CD4-positive, alpha-beta T cell treated with Interleukin-15 for 1 hour (primary cell): ENCODE results near the gene KHDC4.
A peak's percentile ranks its signal among the peaks of the same experiment; 100 is the strongest.

Experiments used
- DNase-seq: peaks from one replicate; pipeline ENCODE4 v3.0.0-alpha.2; 2020

Gene KHDC4

DNA sequence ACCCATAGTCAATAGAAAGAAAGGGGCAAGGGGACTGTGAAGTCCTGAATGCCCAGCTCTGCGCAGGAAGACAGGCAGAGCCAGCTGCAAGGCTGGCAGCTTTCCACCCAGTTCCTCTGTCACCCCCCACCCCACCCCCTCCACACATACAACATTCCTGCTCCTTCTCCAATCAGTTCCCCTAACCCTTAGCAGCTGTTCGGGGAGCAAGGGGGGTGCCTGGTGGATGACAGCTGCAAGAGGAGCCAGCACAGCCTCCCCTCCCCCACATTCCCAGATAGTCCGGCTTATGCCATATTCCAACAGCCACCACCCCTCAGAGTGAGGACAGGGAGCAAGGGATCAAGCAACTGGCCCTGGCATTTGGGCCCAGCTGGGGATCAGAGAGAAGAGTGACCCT, 34.5 kb upstream of the KHDC4 start:
- no peak for DNase-seq

DNA sequence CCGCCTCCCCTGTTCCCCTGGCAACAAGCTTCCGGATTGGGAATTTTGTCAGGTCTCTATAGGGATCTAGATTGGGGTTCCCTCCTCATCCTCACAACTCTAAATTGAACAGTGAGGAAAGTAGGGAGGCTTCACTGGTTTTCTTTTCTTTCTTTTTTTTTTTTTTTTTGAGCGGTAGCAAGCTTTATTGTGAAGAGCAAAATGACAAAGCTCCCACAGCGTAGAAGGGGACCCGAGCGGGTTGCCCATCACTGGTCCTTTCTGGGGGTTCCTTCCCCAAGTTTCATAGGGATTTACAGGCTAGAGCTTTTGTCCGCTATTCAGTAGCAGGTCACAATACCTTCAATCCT, 33.8 kb upstream of the KHDC4 start:
- no peak for DNase-seq

DNA sequence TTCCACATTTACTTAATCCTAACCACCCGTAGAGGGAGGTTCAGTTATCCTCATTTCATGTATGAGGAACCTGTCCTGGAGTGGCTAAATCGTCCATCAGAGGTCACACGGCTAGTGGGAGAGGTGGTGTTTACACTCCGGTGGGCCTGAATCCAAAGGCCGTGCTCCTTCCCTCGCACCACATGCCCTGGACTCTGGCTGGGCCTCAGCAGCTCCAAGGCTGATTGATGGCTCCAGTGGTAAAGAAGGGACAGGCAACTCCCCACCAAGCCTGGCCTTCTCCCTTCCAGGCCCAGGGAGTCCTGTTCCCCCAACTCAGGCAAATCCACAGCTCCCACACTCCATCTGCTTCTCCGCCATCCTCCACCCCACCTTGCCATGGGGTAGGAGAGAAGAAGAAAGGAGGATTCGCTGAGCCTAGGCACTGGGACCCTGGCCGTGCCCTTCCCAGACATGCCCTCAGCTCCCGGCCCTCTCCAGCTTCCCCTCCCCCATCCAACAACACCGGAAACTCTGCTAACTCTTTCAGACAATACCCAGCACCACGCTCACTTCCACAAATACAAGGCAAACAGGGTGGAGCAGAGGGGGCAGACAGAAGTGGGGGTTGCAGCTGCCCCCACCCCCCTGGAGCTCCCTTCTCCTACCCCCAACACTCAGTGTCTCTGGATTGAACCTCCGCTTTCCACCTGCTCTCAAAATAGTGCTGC, 33.3 kb upstream of the KHDC4 start:
- peak; percentile 39 for DNase-seq

DNA sequence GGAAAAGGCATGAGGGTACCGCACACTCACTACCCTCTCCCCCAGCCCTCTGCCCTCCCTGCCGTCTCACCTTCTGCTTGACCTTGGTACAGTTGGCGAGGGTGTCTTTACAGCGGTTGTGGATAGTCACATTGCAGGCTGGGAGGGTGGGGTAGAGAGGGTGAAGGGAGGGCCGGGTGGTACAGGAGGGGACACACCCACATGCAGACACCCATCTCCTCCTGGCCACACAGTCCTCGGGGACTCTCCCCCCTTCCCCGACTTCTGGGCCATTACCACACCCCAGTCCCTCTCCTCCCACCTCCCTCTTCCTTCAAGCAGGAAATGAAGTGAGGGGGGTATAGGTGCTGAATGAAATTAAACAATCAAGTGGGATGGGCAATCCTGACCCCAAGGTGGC, 32.5 kb upstream of the KHDC4 start:
- no peak for DNase-seq

DNA sequence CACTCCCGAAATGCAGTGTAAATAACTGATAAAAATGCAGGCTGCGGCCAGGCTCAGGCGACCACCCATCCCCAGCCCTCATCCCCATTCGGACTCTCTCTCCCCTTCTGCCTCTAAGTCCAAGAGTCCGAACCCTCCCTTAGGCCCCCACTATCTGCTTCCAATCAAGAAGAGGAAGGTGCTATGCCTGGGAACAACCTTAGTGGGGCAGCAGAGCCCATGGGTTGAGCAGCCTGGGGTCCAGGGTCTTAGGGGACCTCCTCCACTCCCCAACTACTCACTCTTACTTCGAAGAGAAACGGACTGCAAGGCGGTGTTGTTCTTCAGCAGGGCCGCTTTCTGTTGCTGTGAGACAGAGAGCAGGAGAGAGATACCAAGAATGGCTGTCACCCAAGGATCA, 31.9 kb upstream of the KHDC4 start:
- no peak for DNase-seq

DNA sequence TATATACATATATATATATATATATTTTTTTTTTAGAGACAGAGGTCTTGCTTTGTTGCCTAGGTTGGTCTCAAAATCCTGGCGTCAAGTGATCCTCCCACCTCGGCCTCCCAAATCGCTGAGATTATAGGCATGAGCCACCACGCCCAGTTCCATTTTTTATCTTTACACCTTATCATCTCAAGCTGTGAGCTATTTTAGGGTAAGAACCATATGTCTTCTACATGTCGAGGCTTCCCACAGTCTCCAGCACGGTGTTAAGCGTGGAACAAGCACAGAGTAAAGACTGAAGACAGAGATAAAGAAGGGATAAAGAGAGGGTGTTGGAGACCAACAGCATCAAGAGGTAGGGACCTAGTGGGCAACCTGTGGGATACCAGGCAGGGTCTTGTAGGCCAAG, 30.0 kb upstream of the KHDC4 start:
- DNase-seq = no peak

DNA sequence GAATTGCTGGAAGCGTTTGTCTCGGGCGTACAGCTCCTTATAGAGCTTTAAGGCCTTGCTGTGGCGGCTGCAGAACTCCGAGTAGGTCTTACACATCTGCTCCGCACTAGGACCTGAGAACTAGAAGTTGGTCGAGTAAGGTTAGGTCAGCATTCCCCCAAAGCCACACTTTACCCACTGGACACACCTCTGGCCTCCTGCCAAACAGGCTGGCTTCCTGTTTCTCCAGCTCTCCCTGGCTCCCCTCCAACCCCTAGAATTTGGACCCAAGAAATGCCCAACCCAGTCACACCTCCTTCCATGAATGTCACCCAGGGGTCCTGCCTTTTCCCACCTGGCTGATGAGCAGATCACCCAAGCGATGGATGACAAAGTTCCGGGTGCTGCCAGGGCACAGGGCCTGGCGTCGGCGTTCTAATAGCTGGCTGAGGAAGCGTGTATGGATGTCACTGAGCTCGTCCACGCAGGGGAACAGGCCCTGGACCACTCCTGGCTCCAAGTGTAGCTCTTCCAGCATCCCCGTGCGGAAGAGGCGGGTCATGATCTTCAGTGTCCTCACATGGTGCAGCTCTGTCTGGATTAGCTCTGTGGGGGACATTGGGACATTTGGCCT, 28.5 kb upstream of the KHDC4 start:
- DNase-seq = no peak

DNA sequence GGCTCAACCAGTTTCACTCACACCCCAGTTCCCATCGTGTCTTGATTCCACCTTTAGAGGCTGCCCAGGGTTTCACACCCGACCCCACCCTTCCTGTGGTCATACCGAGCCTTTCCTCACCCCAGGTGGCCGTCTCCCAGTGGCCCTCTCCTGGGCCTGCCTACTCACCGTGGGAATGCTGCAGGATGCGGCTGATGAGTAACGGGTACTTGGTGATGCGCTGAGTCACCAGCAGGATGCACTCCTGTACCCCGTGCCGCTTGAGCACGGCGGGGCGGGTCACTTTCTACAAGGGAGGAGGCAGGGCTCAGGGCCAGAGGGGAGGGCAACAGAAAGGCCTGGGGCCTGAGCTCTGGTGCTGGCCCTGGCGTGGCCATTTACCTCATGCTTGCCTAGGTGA, 27.7 kb upstream of the KHDC4 start:
- peak; percentile 66 for DNase-seq

DNA sequence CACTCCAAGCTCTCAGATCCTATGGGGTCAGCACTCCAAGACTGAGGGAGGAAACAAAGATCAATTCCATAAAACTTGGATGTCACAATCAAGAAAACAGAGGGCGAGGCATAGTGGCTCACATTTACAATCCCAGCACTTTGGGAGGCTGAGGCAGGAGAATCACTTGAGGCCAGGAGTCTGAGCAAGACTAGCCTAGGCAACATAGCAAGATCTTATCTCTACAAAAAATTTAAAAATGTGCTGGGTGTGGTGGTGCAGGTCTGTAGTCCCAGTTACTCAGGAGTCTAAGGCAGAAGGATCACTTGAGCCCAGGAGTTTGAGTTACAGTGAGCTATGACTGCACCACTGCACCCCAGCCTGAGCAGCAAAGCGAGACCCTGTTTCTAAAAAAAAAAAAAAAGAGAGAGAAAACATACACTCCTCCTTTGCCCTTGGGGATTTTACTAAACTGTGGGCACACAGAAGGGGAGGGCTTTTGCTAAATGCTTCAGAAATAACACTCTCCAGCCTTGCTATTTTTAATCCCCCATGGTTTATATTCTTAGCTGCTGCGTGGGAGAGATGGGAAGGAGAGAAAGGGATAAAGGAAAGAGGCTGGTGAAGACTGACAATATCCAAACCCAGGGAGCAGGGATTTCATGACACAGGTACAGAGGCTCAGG, 26.0 kb upstream of the KHDC4 start:
- no peak for DNase-seq

DNA sequence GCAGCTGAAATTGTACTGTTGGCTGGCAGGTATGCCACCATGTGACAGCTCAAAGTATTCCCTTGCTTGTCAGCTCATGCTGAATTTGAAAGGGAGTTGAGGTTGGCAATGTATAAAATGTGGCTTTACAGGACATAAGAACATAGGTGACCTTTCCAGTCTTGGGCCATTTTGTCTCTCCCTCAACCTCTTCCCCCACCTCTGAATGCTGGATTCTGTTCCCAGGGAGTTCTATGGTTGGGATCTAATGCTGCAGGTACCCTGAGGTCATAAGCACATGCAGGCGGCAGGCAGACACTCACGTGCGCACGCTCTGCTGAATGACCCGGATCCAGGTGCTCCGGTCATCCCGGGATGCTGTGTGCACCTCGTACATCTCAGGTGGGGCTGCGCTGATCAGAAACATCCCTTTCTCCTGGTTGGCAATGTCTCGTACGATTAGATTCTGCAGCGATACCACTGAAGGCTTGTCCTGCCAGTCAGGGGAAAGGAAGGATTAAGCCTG, 23.2 kb upstream of the KHDC4 start:
- DNase-seq = no peak

DNA sequence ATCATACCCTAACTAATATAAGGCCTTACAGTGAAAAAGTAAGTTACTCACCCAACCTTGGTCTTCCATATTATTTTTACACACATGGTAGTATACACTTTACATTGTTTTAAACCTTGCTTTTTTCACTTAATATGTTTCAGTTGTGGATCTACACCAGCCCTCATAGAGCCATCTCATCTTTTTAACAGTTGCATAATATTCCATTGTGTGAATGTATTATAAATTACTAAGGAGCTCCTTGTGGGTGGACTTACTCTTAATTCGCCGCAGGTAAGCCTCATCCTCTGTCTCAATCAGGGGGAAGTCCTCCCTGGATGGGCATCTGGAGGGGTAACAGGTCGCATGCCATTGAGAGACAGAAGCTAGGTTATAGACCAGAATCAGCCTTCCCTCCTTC, 20.4 kb upstream of the KHDC4 start:
- no peak for DNase-seq

DNA sequence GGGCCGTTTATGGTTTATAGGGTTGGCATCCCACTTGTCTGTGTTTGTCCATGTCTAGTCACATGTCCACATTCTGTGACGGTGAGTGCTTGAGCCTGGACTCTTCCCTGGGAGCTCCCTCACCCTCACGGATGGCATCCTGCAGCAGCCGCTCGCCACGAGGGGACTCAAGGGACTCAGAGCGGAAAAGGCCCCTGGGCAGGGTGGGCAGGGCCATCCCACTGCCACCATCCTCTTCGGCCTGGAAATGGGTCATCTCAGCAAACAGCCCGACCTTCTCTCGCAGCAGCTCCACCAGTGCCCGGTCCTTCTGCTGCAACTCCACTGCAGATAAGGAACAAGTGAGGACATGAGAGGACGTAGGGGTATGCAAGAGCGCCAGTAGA, 18.3 kb upstream of the KHDC4 start:
- no peak for DNase-seq

DNA sequence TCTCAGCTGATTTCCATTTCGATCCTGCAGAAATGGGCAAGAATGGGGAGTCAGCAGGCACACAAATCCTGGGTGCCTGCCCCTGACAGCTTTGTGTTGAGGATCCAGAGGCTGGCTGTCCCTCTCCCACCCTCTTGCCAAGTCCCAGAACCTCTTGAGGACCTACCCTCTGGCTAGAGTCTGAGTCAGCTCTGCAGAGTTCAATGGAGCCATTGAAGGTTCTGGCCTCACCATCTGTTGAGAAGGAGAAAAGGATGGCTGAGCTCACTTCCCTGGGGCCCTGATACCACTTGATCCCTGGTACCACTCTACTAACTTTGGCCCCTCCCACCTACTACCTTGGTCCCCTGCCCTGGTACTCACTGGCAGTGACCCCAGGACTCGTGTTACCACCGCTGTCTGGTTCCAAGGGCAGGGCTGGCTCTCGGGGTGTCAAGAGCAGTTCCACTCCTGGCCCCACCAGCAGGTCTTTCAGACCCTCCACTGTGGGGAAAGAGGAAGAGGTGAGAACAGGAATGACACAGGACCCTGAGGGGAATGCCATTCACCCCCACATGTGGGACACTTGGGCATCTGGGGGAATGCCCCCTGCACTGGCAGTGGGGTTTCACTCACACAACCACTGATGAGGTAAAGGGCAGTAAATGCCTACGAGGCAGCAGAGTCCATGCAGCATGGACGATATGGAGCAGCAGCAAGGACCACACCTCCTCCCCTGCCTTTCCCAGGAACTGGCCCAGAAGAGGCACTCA, 17.7 kb upstream of the KHDC4 start:
- DNase-seq = no peak

DNA sequence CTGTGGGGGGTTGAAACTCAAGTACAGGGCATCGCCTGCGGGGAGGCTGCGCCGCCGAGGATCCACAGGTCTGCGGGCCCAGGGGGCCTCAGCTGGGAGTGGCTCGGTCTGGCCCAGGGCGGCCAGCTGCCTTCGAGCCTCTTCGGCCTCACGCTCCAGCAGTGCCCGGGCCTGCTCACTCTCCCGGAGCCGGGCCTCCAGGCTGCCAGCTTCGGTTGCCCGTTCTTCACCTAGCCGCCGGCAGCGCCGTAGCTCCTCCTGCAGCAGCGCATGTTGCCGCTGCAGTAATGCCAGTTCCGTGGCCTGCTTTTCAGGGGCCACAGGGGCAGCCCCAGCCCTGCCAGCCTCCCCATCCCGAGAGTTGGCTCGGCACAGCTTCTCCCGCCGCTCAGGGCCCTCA, 16.6 kb upstream of the KHDC4 start:
- DNase-seq = no peak

DNA sequence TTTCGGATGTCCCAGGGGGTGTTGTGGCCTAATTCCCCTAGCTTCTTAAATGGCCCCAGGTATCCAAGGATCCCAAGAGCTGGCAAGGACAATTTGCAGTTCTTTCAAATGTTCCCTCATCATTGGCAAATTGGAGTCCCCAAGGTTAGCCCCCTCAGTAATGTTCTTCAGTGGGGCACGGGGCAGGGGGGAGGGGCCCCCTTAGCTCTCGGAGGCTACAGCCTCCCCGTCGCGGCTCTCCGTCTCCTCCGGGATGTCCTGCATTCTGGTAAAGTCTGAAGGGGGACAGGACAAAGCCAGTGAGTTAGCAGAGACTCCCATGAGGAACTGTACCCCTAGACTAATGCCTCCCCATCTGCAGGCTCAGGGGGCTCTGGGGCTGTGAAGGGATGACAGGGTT, 13.5 kb upstream of the KHDC4 start:
- DNase-seq = no peak

DNA sequence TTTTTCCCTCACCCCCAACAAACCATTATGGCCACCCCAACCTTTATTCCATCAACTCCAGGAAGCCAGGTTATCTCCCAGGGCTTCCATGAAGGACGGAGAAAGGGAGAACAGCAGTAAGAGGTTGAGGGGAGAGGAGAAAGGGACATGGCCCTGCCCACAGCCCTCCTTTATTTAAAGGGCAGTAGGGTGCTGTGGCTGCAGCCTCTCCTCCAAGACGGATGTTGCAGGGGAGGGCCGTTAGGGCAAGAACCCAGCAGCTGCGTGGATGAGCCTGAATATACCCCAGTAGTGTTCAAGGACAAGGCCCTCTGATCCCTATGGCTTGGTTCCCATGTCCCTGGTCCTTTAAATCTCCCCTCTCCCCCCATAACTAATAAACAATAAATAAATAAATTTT, 13.1 kb upstream of the KHDC4 start:
- DNase-seq = no peak

DNA sequence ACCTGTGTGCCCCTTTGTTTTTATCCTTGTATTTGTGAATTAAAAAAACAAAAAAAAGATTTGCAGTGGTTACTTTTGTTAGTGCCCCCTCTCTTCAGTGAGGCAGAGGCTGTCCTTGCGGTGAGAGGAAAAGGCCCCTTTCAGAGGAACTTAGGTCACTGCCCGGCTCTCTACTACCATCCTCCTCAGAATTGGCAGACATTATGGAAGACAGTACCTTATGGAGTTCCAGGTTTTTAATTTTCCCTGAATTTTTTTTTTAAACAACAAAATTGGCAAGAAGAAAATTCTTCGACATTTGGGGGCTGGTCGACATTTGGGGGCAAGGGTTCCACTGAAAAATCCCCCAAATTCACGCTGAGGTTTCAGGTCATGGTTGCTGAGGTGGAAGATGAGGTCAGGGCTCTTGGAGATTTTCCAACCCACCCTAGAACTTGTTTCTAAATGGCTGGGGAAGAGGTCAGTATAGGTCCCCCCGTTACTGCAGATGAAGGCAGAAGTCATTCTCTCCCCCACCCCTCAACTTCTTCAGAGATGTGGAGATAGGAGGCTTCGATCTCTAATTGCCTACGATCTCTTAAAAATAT, 12.5 kb upstream of the KHDC4 start:
- DNase-seq = no peak

DNA sequence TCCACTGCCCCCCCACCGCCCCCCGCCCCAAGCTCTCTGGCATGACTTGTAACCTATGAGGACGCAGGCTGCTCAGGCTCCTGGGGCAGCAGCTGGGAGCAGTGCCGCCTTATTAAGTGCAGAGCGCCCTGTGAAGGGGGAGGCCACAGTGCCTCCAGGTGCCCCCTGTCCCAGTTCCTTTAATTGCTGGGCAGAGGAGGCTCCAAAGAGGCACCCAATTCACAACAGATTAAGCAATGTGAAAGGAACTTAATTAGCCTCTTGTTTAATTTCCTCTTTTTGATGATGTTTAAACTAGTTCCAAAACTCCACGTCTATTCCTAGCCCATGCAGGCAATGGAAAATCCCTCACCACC, 10.2 kb upstream of the KHDC4 start:
- DNase-seq = no peak

DNA sequence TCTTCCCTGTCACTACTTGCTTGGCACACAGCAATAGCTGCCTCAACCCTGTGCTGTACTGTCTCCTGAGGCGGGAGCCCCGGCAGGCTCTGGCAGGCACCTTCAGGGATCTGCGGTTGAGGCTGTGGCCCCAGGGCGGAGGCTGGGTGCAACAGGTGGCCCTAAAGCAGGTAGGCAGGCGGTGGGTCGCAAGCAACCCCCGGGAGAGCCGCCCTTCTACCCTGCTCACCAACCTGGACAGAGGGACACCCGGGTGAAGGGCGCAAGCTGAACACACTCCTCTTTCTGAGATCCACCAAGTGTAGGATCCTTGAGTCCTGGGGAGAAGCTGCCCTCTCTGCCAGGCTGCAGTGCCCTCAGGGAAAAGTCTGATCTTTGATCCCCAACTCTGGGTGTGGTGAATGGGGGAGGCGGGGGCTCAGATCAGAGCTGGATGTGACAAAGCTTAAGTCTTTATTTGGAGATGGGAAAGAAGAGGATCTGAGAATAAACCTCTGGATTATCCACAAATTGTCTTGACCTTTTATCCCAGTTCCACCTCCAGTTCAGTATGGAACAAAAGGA, 8.4 kb upstream of the KHDC4 start:
- no peak for DNase-seq

DNA sequence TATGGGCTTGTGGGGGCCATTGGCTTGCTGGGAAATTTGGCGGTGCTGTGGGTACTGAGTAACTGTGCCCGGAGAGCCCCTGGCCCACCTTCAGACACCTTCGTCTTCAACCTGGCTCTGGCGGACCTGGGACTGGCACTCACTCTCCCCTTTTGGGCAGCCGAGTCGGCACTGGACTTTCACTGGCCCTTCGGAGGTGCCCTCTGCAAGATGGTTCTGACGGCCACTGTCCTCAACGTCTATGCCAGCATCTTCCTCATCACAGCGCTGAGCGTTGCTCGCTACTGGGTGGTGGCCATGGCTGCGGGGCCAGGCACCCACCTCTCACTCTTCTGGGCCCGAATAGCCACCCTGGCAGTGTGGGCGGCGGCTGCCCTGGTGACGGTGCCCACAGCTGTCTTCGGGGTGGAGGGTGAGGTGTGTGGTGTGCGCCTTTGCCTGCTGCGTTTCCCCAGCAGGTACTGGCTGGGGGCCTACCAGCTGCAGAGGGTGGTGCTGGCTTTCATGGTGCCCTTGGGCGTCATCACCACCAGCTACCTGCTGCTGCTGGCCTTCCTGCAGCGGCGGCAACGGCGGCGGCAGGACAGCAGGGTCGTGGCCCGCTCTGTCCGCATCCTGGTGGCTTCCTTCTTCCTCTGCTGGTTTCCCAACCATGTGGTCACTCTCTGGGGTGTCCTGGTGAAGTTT, 7.8 kb upstream of the KHDC4 start:
- no peak for DNase-seq

DNA sequence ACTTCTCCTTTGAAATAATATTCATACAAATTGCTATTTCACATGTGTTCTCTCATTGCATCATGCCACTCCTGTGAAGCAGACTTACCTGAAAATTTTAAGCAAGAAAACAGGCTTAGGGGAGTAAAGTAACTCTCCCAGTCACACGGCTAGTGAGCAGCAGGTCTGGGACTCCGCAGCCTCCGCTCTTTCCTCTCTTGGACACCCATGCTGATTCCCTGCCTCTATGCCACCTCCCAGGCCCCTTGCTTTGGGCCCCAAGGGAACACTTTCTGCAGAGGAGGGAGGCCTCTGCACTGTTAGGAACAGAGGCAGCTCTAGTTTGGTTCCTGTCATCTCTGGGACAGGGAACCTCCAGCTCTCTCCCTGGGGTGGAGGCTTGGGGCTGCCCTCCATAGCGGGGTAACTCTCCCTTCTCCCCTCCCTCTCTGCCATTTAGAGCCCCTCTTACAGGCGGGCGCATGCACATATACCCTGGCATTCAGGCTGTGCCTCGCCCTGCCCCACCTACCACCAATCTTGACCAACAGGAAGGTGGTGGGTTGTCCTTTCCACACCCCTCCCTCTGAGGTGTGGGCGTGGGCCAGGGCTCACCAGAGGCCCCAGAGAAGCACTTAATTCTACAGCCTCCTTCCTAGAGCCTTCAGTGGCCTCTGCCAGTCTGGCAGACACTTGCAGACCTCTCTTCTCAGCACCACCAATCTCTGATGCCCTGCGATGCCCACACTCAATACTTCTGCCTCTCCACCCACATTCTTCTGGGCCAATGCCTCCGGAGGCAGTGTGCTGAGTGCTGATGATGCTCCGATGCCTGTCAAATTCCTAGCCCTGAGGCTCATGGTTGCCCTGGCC, 7.0 kb upstream of the KHDC4 start, which contains the start of gene RXFP4:
RXFP4 (plus strand) TSS at position 646 of the 852 bp plus-strand sequence; CDS start at position 718, 72 bp downstream.
- no peak for DNase-seq
